GM18526 (cell line): ENCODE measurements around the gene CCDC97.
A peak's percentile ranks its signal among the peaks of the same experiment; 100 is the strongest.

Source experiments
- POLR2A ChIP-seq: IDR thresholded peaks from 3 replicates; pipeline ENCODE4 v1.6.1; 2011; ENCODE audit not compliant: insufficient read length; ENCODE audit errors: extremely low read depth

Gene CCDC97

DNA sequence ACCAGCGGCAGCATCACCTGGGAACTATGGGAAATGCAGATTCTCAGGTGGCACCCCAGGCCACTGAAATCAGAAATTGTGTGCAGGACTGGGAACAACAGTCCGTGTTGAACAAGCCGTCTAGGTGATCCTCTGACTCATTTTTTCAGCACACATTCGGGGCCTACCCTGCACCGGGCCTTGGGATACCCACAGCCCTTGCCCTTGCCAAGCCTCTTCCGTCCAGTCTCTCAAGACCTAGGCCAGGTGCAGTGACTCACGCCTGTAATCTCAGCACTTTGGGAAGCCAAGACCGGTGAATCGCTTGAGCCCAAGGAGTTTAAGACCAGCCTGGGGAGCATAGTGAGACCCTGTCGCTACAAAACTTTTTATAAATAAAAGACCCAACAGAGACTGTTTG is 25.5 kb downstream of the CCDC97 start:
- no peak for TF ChIP-seq POLR2A

DNA sequence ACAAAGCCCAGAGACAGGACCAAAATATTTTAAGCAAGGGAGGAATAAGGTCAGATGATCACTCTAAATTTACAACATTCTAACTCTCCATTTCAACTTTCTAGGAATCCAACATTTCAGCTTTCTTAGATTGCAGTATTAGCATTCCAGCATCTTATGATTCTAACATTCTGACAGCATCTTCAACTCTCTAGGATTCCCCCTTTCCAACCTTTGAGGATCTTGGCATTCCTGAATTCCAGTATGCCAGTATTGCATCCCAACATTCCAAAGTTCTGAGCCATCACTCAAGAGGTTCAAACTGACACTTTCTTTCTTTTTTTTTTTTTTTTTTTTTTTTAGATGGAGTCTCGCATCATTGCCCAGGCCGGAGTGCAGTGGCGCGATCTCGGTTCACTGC is 30.0 kb downstream of the CCDC97 start:
- TF ChIP-seq POLR2A, result no peak

DNA sequence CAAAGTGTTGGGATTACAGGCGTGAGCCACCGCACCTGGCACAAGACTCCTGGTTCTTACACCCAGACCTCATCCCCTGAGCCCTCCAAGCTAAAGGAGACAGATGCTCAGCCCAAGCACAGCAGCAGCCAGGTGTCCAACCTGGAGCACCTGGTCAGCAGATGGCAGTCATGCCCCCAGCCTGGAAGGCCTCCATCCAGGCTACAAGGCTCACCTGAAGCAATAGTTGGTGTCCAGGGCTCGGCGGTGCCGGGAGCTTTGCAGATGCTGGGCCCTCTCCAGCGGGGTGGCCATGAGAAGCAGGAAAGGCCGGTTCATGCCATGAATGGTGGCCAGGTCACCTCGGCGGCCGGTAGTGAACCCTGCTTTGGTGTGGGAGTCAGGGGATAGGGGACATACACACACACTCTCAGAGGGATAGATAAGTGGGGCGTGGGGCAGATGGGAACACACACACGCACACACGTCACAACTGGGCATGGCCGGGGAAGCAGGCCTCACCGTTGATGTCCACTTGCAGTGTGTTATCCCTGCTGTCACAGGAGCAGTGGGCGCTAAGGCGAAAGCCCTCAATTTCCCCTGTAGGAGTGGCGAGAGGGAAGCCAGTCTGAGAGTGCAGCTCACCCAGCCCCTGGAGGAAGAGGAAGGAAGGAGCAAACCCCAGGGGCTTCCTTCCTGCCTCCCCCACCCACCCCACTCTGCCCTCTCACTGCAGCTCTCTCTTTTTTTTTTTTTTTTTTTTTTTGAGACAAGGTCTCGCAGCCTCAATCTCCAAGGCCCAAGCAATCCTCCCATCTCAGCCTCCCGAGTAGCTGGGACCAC is 31.9 kb downstream of the CCDC97 start:
- no peak for TF ChIP-seq POLR2A

GRCh38 chr19:41344162-41344561 is 34.2 kb downstream of the CCDC97 start:
- TF ChIP-seq POLR2A, result no peak

- TF ChIP-seq POLR2A, result no peak
Observed at GRCh38 chr19:41350735-41351338, 40.9 kb downstream of the CCDC97 start.

DNA sequence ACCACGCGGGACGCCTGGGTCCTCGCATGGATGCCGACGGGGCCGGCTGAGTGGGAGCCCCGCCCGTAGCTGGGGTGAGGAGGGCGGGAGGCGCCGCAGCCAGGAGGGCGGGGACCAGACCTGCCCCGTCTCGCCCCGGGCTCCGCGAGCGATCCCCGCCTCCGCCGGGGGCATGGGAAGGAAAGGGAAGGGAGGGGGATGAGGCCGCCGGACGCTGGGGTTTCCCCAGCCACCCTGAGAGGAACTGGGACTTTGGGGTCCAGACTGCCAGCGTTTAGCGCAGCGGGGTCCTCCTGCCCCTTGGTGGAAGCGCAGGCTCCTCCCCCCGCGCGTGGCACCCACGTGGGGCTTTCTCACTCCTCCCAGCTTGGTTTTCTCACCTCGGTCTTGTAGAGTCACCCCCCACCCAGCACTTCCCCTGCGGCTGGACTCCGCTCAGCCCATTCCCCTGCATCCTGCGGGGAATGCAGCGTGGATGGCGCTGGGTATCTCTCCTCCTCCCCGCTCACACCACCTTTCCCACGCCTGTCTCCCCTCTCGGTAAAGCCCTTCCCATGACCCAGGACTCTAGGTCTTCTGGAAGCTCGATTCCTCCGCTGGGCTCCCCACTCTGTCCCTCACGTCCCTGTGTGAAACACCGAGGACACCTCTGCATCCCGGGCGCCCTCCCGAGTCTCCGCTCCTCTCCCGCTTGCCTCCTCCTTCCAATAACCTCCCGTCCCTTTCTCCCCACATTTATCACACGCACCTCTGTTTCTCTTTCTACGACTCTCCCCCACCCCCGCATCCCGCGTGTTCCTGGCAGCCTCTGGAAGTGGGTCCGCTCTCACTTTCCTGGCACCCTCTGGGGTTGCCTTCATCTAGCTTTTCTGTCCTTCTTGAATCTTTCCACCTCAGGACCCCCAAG is 41.6 kb downstream of the CCDC97 start:
- TF ChIP-seq POLR2A, result peak; percentile 45

DNA sequence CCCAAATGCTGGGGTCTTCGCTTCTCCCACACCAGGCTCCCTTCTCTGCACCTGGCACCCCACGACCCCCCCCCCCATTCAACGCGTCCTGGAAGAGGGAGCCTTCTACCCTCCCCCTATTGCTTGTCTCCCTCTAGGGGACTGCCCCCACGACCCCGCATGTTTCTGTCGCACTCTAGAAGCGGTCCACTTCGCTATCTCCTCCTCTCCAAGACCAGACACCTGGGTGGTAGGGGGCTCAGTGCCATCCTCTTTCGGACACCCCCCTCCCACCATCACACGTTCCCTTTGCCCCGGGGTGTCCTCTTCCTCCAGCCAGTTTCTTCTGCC is 42.3 kb downstream of the CCDC97 start:
- TF ChIP-seq POLR2A, result no peak

DNA sequence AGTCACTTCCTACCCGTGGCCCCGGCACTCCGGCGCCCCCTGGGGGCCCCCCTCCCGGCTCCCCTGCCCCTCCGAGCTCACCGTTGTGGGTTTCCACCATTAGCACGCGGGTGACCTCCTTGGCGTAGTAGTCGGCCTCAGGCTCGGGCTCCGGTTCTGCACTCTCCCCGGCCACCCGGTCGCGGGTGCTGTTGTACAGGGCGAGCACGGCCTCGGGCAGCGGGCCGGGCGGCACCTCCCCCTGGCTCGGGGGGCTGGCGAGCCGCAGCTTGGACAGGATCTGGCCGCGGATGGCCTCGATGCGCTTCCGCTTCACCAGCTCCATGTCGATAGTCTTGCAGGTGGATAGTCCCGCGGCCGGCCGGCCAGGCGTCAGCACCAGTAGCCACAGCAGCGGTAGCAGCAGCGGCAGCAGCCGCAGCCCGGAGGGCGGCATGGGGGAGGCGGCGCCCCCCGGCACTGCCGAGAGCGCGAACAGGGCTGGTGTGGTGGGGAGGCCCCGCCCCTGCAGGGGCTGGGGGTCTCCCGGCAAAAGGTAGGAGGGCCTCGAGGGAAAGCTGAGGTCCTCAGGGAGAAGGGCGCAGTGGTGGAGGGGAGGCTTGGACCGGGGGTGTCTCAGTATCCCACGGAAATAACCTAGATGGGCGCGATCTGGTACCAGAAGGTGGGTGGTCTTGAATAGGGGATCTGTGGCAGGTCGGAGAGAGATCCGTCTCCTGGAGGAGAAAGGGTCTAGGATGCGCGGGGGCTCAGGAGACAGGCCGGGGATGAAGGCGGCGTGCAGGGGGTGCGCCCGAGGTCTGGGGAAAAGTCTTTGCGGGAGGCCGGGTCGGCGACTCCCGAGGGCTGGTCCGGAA is 42.9 kb downstream of the CCDC97 start:
- TF ChIP-seq POLR2A, result peak; percentile 36

DNA sequence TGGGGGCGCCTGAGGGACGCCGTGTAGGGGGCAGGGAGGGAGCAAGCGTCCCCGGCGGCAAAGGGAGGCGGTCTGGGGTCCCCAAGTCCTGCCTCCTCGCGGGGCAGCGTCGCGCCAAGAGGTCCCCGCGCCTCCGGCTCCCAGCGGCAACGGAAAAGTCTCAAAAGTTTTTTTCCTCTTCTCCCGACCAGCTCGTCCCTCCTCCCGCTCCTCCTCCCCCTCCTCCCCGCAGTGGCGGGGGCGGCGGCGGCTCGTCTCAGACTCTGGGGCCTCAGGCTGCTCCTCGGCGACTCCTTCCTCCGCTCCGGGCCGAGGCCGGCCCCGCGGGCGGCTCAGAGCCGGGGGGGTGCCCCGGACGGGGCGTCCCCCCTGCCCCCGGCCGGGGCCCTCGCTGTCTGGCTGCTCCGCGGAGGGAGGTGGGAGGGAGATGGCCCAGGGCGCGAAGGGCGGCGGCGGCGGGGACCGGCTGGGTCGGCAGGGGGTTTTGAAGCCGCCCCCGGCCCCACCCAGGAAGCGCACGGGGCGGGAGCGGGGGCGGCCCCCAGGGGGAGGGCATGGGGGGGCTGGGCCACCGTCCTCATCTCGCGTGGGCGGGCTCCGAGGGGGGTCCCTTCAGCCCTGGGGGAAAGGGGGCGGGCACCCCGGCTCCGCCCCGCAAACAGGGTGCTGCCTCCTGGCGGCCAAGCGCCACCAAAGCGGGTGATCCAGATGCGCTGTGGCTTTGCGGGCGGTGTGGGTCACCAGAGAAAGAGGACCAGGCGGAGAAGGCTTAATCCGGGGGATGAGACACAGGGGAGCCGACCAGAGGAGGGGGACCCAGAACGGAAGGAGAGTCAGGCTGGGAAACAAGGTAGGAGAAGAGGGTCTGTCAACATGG is 43.7 kb downstream of the CCDC97 start, which contains the start of gene TGFB1:
Gene TGFB1, minus strand, starts transcription at position 457 of the 877 bp plus-strand sequence. CDS start 878 bp downstream, outside the sequence.
- peak; percentile 95 for TF ChIP-seq POLR2A

- TF ChIP-seq POLR2A, result no peak
Observed at GRCh38 chr19:41354343-41354953, 44.5 kb downstream of the CCDC97 start.

- no peak for TF ChIP-seq POLR2A
Observed at GRCh38 chr19:41355035-41355434, 45.1 kb downstream of the CCDC97 start.

GRCh38 chr19:41355802-41356201 is 45.8 kb downstream of the CCDC97 start:
- no peak for TF ChIP-seq POLR2A

DNA sequence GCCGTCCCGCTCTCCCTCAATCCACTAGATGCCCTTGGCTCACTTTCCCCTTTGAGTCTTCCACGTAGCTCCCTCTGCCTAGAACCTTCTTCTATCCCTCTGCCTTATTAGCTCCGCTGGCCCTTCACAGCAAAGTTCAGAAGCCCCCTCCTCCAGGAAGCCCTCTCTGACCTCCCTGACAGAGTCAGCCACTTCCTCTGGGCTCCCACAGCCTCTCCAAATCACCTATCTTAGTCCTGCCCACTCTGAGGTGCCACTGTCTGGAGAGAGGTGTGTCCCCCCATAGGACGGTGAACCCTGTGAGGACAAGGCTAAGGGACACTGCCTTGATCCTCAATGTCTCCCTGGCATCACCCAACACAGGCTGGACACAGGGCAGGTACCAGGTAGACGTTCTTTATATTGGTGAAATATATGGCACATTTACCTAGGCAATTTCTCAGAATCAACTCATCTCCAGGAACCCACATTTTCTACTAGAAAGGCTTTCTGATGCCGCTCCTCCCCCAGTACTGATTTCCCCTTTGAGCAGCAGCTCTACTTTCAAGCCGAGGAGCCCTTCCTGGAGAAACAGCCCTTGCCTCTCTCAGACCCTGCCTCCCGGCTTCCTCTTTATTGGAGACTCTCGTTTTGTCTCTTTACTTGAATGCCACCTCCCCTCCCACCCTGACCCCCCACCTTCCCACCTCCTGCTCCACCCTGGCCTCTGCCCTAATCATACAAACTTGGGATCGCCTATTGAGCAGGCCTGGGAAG is 47.2 kb downstream of the CCDC97 start:
- TF ChIP-seq POLR2A, result no peak

DNA sequence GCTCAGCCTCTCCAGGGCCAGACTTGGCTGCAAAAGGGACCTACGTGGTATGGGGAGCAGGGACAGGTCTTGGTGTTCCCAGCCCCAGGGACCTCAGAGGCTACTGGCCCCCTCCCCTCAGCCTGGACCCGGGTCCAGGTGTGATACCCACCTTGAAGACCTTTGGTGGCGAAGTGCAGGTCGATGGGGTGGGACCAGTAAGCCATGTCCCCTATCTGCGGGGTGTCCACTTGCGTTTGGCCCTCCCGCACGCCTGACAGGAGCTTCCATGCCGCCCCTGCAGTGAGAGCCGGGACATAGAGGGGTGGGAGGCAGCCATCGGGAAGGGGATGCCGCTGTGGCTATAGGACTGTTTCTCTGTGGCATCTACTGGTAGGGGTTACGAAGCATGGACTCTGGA is 47.8 kb downstream of the CCDC97 start:
- no peak for TF ChIP-seq POLR2A
